ENCODE measurements around the gene MARCHF10.

- TF ChIP-seq POLR2A (IDR thresholded peaks at IDR 0.05) (no peak), CTCF (IDR thresholded peaks at IDR 0.05) (no peak), POLR2AphosphoS5 (IDR thresholded peaks at IDR 0.05) (no peak)
Measured at GRCh38 chr17:62662855-62663254, 145.3 kb downstream of the MARCHF10 start.
